Activated CD4-positive, alpha-beta T cell treated with anti-CD3 and anti-CD28 coated beads for 1 hour (primary cell): ENCODE measurements around the gene ZMYND8.
"Not testable (repeated sequence)": the region's sequence is repeated elsewhere in the genome, so short reads cannot be mapped to it uniquely, and the experiment has no call there.

Experiments used
- DNase-seq: peaks from one replicate; pipeline ENCODE4 v3.0.0-alpha.2; 2020

ZMYND8 gene

DNA sequence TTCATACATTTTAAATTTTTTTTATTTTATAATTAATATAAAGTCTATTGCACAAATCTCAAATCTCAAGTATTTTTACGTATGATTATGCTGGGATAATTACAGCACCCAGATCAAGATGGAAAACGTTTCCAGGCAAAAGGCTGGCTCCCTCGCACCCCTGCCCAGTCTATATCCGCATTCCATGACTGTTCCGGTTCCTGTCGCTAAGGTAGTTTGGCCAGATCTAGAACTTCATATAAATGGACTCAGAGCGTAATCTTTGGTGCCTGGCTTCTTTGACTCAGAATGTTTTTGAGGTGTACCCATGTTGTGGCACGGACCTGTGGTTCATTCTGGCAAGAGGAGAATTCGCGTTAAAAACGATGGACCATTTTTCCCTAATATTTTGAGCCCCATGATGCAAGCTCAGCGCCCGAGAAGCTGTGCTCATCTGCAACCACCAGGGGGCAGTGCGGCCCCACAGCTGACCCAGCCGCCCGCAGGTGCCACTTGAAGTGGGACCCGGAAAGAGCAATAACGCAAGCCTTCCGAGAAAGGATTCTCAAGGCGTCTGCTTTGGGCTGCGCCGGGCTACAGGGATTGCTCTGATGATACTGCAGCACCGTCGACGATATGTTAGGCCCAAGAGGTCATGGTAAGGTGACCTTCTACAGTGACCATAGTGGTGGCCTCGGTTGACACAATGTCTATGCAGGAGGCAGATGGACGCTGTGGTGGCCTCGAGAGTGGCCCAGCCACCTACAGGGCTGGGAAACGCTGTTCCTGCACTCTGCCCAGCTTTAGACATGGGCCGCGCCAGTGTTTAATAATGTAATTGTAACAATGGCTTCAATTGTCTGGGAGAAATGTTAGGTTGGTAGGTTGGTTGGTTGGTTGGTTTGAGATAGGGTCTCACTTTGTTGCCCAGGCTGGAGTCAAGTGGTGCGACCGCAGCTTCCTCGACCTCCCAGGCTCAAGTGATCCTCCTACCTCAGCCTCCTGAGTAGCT lies 160.1 kb downstream of the ZMYND8 start:
- DNase-seq = peak; percentile 62

GRCh38 chr20:47195573-47195972 lies 160.9 kb downstream of the ZMYND8 start:
- DNase-seq = no peak

GRCh38 chr20:47191956-47192355 lies 164.5 kb downstream of the ZMYND8 start:
- DNase-seq = no peak

GRCh38 chr20:47191074-47191673 lies 165.3 kb downstream of the ZMYND8 start:
- DNase-seq = no peak

GRCh38 chr20:47189060-47189459 lies 167.4 kb downstream of the ZMYND8 start:
- no peak for DNase-seq

GRCh38 chr20:47188540-47188939 lies 168.0 kb downstream of the ZMYND8 start:
- DNase-seq = no peak

GRCh38 chr20:47187450-47188195 lies 168.9 kb downstream of the ZMYND8 start:
- no peak for DNase-seq

GRCh38 chr20:47183367-47183766 lies 173.1 kb downstream of the ZMYND8 start:
- DNase-seq = no peak

- no peak for DNase-seq
These were observed 175.2 kb downstream of the ZMYND8 start for GRCh38 chr20:47181056-47181862.

DNA sequence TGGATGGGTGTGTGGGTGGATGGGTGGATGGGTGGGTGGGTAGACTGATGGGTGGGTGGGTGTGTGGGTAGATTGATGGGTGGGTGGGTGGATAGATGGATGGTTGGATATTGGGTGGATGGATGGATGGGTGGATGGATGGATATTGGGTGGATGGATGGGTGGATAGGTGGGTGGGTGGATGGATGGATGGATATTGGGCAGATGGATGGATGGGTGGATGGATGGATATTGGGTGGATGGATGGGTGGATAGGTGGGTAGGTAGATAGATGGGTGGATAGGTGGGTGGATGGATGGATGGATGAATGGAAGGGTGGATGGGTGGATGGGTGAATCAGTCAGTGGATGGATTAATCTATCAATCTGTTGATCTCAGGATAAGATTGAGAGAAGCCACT lies 177.2 kb downstream of the ZMYND8 start:
- DNase-seq = no peak

DNA sequence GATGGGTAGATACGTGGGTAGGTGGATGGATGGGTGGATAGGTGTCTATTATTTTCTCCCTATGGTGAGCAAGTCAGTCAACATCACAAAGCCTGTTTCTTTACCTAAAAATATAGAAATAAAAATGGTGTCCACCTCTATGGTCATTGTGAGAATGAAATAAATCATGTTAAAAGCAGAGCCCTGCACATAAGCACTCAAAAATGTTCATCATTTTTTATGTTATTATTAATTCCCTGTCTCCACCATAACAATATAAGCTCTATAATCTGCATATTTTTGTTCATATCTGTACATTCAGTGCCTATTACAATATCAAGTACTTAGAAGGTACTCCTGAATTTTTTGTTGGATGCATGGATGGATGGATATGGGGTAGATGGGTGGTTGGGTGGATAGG lies 177.6 kb downstream of the ZMYND8 start:
- DNase-seq = no peak

DNA sequence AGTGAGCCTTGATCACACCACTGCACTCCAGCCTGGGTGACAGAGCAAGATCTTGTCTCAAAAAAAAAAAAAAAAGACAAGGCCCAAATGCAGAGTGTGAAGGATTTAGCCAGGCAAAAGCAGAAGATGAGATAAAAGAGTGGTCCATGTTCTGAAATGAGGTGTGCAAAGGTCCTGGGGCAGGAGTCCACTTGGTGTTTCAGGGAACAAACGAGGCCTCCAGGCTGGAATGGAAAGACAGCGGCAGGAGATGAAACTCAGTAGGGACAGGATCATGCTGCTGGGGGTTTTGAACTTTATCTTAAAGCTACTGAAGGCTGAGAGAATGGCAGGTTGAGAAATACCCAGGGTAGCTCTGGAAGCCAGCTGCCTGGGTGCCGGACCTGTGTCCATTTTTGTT lies 178.2 kb downstream of the ZMYND8 start:
- no peak for DNase-seq

DNA sequence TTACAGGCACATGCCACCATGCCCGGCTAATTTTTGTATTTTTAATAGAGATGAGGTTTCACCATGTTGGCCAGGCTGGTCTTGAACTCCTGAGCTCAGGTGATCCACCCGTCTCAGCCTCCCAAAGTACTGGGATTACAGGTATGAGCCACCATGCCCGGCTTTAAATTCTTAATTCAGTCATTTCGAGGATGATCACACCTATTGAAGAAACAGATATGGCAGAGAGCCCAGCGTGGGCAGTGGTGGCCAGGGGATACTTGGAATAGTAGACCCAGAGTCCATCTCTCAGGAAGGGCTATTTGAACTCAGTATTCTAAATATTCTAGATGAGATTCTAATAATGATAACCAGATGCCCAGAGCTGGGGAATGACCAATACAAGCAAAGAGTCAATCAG lies 180.3 kb downstream of the ZMYND8 start:
- not testable (repeated sequence) for DNase-seq

DNA sequence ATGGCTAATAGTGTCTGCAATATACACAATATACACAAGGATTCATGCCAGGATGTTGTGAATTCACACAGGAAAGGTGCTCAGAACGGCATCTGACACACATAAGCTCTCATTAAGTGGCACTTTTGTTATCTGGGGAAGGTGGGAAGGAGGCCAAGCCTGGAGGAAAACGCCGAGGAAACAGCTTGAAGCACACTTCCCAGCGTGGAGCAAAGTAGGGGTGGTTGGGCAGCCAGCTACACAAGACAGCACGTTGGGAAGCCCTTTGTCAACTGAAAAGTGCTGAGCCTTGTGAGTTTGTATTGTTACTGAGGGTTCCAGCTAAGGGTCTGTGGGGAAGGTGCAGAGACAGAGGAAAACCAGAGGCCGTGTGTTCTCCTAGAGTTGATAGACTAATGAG lies 181.0 kb downstream of the ZMYND8 start:
- no peak for DNase-seq

DNA sequence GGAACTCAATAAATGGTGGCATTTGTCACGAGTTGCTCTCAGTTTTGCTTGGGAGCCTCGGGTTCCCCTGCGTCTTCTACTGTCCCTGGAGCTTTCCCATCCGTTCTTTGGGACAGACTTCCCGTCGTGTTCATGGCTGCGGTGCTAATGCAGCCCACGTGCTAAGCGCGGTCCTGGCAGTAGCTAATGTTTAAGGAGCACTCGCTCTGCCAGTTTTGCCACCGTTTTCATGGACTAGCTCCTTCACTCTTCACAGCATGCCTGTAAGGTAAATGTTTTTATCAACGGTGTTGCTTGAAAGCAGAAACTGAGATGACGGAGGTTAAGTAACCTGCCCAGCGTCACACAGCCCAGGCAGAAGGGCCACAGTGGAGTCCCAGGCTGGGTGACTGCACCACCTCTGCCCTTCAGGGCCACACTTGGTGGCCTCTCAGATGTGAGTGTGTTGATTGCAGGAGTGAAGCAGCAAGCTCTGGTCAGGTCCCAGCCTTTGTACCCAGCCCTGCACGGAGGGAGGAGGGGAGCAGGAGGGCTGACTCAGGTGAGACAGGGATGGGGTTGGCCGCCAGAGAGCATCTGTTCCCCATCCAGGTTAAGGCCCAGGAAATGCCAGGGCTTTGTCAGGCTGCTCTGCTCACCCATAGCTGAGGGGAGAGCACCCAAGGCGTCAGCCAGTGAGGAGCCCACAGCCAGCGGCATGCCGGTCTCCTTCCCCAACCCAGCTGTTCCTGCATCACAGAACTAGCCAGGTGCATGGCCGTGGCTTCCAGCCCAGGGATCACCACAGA lies 181.8 kb downstream of the ZMYND8 start:
- DNase-seq = no peak

- no peak for DNase-seq
These were observed 182.8 kb downstream of the ZMYND8 start for GRCh38 chr20:47173596-47174216.

- DNase-seq = no peak
These were observed 183.9 kb downstream of the ZMYND8 start for GRCh38 chr20:47172579-47172978.

GRCh38 chr20:47167846-47168245 lies 188.7 kb downstream of the ZMYND8 start:
- DNase-seq = no peak

DNA sequence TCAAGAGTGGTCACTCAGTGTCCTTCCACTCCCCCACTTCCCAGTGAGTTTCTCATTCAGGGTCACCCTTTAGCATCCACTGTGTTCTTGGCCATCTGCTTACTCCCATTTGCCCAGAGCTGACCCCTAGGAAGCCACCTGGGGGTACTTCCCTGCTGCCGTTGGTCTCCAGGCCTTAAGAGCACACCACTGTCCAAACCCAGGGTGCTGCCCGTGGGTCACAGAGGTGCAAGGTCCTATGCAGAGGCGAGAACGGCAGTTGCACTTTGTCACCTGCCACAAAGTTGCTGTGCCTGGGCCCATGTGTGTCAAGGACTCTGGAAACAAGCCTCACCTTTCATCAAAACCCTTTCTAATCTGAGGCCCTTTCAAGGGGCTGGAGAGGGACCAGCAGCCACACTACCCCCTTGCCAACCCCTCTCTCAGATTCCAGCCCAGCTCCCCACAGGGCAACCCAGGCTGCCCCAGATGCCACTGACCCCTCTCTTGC lies 191.1 kb downstream of the ZMYND8 start:
- DNase-seq = no peak

DNA sequence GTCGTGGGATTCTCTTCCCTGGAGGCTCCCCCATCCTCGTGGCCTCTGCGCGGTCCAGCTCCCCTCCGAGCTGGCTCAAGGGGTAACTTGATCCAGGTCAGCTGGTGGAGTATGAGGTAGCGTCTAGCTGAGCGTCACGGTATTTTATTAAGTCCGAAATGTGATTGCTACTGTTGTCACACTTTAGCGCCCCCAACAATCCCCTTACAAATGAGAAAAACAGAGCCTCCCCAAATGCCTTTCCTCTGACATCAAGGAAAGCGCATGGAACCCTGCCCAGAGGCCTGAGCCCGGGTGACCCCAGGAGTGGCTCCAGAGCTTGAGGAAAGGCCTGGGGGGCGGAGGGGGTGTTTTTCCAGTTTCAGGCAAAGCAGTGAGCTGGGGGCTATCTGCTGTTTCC lies 192.4 kb downstream of the ZMYND8 start:
- no peak for DNase-seq

GRCh38 chr20:47161411-47161810 lies 195.1 kb downstream of the ZMYND8 start:
- no peak for DNase-seq
